GM23248 (cell line): ENCODE results near the gene ADK.

ENCODE experiments used
- EZH2 ChIP-seq: fragments of 200-600 bp; sonication (generic); IDR thresholded peaks from 2 replicates; pipeline ENCODE4 v1.6.1; 2018; ENCODE audit warnings: antibody characterized with exemption, mild to moderate bottlenecking; ENCODE audit not compliant: insufficient read depth, poor library complexity, severe bottlenecking
- EZH2phosphoT487 ChIP-seq: fragments of 200-600 bp; sonication (generic); IDR thresholded peaks from 2 replicates; pipeline ENCODE4 v1.6.1; 2018; ENCODE audit warnings: antibody characterized with exemption, moderate library complexity, mild to moderate bottlenecking, low read depth; ENCODE audit not compliant: insufficient read depth

GRCh38 chr10:74282848-74283210 is 131.8 kb downstream of the ADK start:
- TF ChIP-seq EZH2 (no peak), EZH2phosphoT487 (no peak)
